HG03378 (cell line): ENCODE results near the gene IL1RAPL1.

ENCODE experiments used
- ATAC-seq: cut with Tn5 transposase; IDR thresholded peaks from one replicate; pipeline ENCODE4 v1.9.1; 2021; ENCODE audit warnings: mild to moderate bottlenecking, moderate library complexity; ENCODE audit not compliant: unreplicated experiment

IL1RAPL1 gene

GRCh38 chrX:29699239-29699638 is 1112.0 kb downstream of the IL1RAPL1 start:
- no peak for ATAC-seq

GRCh38 chrX:29707088-29707487 is 1119.8 kb downstream of the IL1RAPL1 start:
- ATAC-seq: no peak

DNA sequence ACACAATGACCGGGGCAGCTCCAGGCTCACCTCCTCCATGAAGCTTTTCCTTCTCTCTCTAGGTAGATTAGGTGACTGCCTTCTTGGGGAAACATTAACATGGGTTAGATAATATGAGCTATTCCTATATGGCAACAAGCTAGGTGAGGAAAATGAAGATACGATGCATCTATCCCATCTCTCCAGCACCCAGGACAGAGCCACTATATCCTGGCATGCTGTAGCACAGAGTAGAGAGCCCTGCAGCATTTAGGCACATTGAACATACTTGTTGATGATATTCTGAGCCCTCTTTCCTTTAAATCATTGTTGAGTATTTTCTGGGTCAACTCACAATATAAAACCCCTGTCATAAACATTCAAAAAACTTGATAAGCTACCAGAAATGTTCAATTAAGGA is 1133.9 kb downstream of the IL1RAPL1 start:
- ATAC-seq: no peak

- ATAC-seq: no peak
Measured at GRCh38 chrX:29724316-29724715, 1137.1 kb downstream of the IL1RAPL1 start.

DNA sequence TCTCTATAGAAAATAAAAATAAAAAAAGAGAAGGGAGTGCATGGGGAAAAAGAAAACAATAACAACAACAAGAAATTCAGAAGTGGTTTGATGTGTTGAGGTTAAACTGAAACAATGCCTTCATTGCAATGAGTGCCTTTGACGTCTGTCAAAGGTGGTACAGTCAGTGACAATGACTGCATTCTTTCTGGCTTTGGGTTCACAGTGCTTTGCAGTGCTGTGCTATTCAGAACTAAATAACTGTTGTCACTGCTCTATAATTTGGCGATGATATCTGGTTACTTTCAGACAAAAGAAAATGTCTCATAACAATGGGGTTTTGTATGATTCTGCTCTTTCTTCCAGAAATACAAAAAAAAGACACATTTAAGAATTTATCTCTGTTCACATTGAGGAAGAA is 1139.6 kb downstream of the IL1RAPL1 start:
- no peak for ATAC-seq

GRCh38 chrX:29728639-29729038 is 1141.4 kb downstream of the IL1RAPL1 start:
- ATAC-seq: no peak

DNA sequence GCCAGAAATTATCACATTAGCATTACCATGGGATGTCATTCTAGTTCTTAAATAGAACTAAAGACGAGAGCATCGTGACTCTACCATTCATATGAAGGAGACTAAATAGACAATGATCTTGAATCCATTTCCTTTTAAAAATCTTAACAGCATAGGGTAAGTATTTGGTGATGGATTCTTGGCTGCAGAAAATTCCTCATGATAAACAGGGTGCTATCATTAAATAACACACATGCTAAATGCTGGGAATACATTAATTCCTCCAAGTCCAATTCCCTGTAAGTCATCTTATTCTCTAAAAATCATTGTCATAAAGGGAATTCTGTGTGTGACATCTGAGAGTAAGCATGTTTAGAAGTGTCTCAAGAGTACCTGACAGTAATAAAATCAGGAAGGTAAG is 1157.7 kb downstream of the IL1RAPL1 start:
- ATAC-seq: no peak

DNA sequence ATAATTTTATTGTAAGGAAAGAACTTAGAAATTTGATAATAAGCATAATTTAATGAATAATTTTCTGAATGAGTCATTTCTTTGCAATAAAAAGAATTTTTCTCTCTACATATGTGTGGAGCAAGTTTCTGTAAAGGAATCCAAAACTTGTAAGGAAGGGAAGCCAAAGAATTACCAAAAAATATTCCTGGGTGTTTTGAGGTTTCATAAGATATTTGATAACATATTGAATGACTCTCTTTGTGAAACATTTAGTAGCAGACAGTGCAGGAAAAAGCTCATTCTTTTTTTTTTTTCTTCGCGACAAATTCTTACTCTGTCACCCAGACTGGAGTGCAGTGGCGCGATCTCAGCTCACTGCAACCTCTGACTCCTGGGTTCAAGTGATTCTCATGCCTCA is 1159.1 kb downstream of the IL1RAPL1 start:
- no peak for ATAC-seq

DNA sequence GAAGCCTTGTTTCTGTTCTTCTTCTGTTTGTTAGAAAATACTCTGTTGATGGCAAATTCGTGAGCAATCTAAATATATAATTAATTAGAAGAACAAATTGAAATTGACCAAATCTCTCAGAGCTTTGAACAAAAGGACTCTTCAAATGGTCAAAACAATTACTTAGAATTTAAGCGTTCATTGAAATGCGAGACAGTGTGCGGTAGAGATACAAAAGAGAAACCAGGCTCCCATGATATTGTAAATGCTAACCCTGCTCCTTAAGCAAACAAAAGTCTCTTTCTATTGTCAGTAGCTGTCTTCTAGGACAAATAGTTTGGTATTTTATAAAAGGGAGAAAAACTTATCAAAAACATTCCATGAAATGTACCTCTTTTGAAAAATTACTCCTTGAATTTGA is 1174.8 kb downstream of the IL1RAPL1 start:
- ATAC-seq: no peak

DNA sequence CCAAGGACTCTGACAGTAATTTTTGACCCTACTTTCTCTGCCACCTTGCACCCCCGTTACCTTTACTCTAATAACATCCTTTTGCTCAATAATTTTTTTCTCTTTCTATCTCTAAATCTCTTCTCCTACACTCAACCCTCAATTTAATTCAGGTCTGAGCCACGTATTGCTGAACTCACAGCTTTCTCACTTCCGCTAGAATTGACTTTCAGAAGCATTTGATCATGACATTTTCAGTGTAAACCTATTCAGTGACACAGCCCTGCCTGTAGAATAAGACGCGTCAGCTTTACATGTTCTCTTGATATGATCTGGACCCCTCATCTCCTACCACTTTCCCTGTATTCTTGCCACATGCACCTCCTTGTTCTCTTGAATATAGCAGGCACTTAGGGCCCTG is 1188.6 kb downstream of the IL1RAPL1 start:
- ATAC-seq: no peak

- ATAC-seq: no peak
Measured at GRCh38 chrX:29787656-29788055, 1200.4 kb downstream of the IL1RAPL1 start.

DNA sequence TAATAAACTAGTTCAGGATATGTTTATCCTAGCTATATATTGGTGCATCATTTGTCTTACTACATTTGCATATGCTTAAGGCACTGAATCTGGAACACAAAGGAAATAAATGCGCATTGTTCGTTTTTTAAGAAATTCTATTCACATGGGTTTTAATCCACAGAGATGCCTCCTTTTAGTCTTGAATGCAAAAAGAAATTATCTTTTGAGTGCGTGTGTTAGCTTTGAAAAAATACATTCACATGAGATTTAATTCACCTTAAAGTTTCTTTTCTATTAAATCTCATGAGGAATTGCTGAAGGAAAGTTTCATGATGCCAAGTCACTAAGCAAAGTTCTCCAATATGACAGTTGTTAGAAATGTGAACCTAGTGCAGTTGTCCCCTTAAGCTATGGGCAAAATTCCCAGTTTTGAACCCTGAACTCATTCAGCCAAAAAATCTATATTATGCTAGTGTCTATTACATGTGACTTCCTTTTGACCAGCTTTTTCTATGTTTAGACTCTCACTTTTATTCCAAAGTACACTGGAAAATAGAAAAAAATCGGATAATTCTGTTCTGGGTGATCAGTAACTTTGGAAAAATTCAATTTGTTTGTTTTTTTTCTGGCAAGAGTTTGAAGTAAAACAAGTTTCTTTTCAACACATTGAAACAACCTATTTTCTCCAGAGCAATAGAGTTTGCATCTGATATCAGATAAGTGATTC is 1201.9 kb downstream of the IL1RAPL1 start:
- no peak for ATAC-seq

DNA sequence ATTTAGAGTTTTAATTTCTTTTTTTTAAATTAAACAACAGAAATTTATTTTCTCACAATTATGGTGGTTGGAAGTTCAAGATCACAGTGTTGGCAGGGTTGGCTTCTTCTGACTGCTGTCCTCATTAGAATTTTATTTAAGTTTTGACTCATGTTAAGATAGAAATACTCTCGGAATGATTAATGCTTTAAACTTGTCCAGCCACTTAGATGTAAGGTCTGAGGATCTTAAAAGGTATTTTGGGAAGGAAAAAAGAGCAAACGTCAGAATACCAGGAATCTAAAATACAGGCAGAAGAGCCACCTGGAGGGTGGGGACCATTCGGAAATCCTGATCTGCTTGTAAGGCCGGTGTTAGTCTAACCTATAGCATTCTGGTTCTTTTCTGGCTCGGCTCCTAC is 1205.1 kb downstream of the IL1RAPL1 start:
- ATAC-seq: no peak

DNA sequence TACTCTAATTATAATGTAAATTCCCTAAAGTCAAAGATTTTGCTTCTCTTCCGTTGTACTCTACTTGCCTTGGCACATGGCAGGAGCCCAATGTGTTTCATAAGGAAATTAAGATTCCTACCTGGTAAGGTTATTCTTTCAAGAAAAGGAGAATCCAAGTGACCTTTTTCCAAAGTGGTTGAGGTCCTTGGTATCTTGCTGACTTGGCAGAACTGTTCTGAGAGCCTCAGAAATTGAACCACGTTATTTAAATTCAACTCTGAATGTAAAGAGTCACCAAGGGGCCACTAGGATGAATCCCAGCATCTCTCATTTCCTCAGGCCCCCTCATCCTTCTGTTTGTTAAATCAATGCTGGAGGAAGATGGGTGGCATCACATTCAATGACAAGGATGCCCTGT is 1209.9 kb downstream of the IL1RAPL1 start:
- no peak for ATAC-seq

DNA sequence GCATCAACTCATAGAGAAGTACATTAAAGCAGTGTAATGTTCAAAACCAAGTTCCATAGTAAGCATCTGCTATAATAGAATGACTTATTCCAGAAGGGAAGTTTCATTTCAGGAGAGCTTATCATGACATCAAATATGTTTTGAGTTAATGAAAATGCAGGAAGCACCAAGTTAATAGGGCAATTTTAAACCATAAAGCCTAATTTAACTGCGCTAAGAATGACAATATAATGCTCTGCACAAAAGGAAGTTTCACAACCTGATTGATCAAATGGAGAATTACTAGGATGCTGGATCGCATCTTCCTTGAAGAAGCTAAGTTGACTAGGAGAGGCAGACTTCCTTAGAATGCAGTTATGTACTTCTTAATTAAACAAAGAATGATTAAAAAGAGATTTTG is 1211.2 kb downstream of the IL1RAPL1 start:
- no peak for ATAC-seq

- no peak for ATAC-seq
Measured at GRCh38 chrX:29813174-29813573, 1225.9 kb downstream of the IL1RAPL1 start.

DNA sequence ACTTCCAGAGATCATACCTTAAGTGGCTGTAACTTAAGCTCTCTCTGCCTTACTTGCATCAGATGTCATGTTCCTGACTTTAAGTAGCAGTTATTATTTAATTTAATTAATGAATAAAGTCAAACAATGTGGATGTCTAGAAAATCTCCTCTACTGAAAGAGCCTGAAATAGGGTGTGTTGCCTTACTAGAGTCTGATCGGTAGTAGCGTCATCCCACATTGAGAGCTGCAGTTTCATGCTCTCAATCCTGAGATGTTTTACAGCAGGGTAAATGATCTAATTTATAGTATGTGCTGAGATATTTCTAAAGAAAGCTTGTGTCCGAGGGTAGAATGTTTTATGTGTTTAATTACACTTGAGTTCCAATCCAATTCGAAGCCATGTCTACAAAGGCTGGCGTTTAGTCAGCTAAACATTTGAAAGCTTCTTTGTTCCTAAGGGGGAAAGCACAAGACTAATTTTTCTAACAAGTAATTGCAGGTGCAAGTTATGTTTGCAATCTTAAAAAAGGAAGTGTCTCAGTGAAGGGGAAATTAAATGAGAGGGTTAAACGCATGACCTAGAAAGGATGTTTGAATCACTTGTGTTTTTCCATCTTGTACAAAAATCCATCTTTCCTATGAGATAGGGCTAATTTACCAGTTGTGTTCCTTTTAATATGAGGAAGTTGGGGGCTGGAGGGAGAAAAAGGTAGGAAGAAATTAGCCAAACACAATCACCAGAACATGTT is 1237.1 kb downstream of the IL1RAPL1 start:
- no peak for ATAC-seq

DNA sequence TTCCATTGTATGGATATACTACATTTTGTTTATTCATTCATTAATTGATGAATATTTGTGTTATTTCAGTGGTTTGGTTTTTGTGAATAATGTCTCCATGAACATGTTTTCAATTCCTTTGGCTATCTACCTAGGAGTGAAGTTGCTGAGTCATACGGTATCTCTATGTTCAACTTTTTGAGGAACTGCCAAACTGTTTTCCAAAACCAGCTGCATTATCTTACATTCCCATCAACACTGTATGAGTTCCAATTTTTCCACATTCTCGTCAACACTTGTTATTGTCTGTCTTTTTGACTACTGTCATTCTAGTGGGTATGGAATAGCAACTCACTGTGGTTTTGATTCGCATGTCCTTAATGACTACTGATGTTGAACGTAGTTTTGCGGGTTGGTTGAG is 1239.5 kb downstream of the IL1RAPL1 start:
- ATAC-seq: no peak

- no peak for ATAC-seq
Measured at GRCh38 chrX:29834311-29834710, 1247.1 kb downstream of the IL1RAPL1 start.

GRCh38 chrX:29834764-29835163 is 1247.5 kb downstream of the IL1RAPL1 start:
- ATAC-seq: no peak

GRCh38 chrX:29841750-29842149 is 1254.5 kb downstream of the IL1RAPL1 start:
- no peak for ATAC-seq

DNA sequence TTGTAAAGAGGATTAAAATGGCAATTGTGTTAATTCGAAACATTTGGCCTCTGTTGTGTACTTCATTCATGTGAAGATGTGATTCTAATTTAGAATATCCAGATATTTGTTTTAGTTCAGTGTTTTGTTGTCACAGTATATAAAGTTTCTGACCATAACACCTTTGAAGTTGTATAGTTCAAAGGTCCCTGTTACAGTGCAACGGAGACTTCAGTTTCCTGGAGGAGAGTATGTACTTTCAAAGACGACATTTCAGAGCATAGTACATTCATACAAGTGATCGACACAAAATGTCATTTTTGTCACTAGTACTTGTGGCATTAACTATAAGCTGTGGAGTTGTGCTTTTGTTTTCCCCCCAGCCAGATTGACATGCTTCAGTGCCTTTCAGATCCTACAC is 1255.3 kb downstream of the IL1RAPL1 start:
- no peak for ATAC-seq
